ENCODE data around the gene RABGAP1L.

The RABGAP1L gene

GRCh38 chr1:174197088-174197487, 37.8 kb downstream of the RABGAP1L start:
- Histone ChIP-seq H3K36me3 (ENCODE audit: control insufficient read depth, insufficient read depth, low read length) (no peaks in the 10 kb centered on the region), H3K9ac (ENCODE audit: low read length) (no peak overlapping the region), H3K4me3 (ENCODE audit: low read depth, low read length) (no peak overlapping the region), H3K9me3 (ENCODE audit: control insufficient read depth, insufficient read depth, low read depth, low read length) (no peaks in the 10 kb centered on the region), H3K4me1 (ENCODE audit: control insufficient read depth, insufficient read depth, low read length) (no peaks in the 10 kb centered on the region), H3K27me3 (ENCODE audit: control insufficient read depth, insufficient read depth, low read length) (no peaks in the 10 kb centered on the region), H3K27ac (ENCODE audit: low read depth, low read length) (no peak overlapping the region)

DNA sequence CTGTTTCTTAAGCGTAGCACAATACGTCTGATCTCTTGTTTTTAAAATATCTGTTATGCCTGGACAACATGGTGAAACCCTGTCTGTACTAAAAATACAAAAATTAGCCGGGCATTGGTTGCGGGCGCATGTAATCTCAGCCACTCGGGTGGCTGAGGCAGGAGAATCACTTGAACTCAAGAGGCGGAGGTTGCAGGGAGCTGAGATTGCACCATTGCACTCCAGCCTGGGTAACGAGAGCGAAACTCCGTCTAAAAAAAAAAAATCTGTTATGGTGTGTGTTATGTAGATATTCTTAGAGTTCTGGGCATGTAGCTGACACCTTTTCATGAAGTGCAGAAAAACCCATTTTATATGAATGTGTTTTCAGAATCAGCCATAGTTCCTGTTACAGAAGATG, 38.2 kb downstream of the RABGAP1L start:
- no peaks in the 10 kb centered on the region for H3K9me3 ChIP-seq (ENCODE audit: control insufficient read depth, insufficient read depth, low read depth, low read length)
- no peak overlapping the region for H3K9ac ChIP-seq (ENCODE audit: low read length)
- no peak overlapping the region for H3K27ac ChIP-seq (ENCODE audit: low read depth, low read length)
- H3K4me3 ChIP-seq (ENCODE audit: low read depth, low read length): no peak overlapping the region
- no peaks in the 10 kb centered on the region for H3K27me3 ChIP-seq (ENCODE audit: control insufficient read depth, insufficient read depth, low read length)
- no peaks in the 10 kb centered on the region for H3K36me3 ChIP-seq (ENCODE audit: control insufficient read depth, insufficient read depth, low read length)
- no peaks in the 10 kb centered on the region for H3K4me1 ChIP-seq (ENCODE audit: control insufficient read depth, insufficient read depth, low read length)

- H3K27ac ChIP-seq (ENCODE audit: low read depth, low read length): no peak overlapping the region
- no peaks in the 10 kb centered on the region for H3K27me3 ChIP-seq (ENCODE audit: control insufficient read depth, insufficient read depth, low read length)
- H3K36me3 ChIP-seq (ENCODE audit: control insufficient read depth, insufficient read depth, low read length): no peaks in the 10 kb centered on the region
- peaks cover 2% of the 10 kb centered on the region; the same call in 1 of the 2 replicates for H3K9me3 ChIP-seq (ENCODE audit: control insufficient read depth, insufficient read depth, low read depth, low read length)
- no peaks in the 10 kb centered on the region for H3K4me1 ChIP-seq (ENCODE audit: control insufficient read depth, insufficient read depth, low read length)
- H3K4me3 ChIP-seq (ENCODE audit: low read depth, low read length): no peak overlapping the region
- no peak overlapping the region for H3K9ac ChIP-seq (ENCODE audit: low read length)
Observed at GRCh38 chr1:174198202-174198601, 38.9 kb downstream of the RABGAP1L start.

- no peak overlapping the region for H3K9ac ChIP-seq (ENCODE audit: low read length)
- no peak overlapping the region for H3K27ac ChIP-seq (ENCODE audit: low read depth, low read length)
- no peaks in the 10 kb centered on the region for H3K27me3 ChIP-seq (ENCODE audit: control insufficient read depth, insufficient read depth, low read length)
- H3K4me3 ChIP-seq (ENCODE audit: low read depth, low read length): no peak overlapping the region
- H3K4me1 ChIP-seq (ENCODE audit: control insufficient read depth, insufficient read depth, low read length): no peaks in the 10 kb centered on the region
- peaks cover 3% of the 10 kb centered on the region; the same call in 1 of the 2 replicates for H3K9me3 ChIP-seq (ENCODE audit: control insufficient read depth, insufficient read depth, low read depth, low read length)
- H3K36me3 ChIP-seq (ENCODE audit: control insufficient read depth, insufficient read depth, low read length): no peaks in the 10 kb centered on the region
Observed at GRCh38 chr1:174200746-174201145, 41.4 kb downstream of the RABGAP1L start.

GRCh38 chr1:174204697-174205308, 45.5 kb downstream of the RABGAP1L start:
- Histone ChIP-seq H3K36me3 (ENCODE audit: control insufficient read depth, insufficient read depth, low read length) (no peaks in the 10 kb centered on the region), H3K4me3 (ENCODE audit: low read depth, low read length) (no peak overlapping the region), H3K9me3 (ENCODE audit: control insufficient read depth, insufficient read depth, low read depth, low read length) (peaks cover 5% of the 10 kb centered on the region), H3K27ac (ENCODE audit: low read depth, low read length) (no peak overlapping the region), H3K27me3 (ENCODE audit: control insufficient read depth, insufficient read depth, low read length) (no peaks in the 10 kb centered on the region), H3K4me1 (ENCODE audit: control insufficient read depth, insufficient read depth, low read length) (peaks cover 6% of the 10 kb centered on the region; the same call in 1 of the 2 replicates), H3K9ac (ENCODE audit: low read length) (no peak overlapping the region)

DNA sequence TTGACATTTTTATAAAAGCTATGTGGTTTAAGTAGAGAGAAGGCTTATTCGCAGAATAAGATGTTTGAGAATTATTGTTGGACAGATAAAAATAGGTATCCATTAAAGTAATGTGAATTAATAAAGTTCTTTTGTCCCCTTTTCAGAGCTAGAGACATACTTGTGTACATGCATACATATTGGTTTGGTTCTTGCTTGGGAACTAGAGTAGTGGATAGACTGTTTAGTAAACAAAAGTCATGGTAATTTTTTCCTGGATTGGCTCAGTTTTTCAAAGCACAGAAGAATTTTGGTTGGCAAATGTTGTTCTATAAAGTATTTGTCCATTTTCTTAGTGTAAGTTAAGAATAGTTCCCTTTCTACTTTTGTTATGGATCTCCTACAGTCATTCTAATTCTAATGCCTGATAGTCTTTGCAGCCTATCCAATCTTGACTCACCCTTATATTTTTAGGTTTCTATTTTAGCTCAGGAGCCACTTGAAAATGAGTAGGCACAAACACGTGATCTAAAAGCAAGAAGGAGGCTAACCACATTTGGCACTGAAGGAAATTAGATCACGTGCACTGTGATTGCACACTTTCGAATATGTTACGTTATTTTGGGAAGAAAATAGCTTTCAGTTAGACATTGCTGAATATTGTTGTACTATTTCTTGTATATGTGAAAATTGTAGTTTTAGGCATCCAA, 47.0 kb downstream of the RABGAP1L start:
- no peaks in the 10 kb centered on the region for H3K27me3 ChIP-seq (ENCODE audit: control insufficient read depth, insufficient read depth, low read length)
- H3K9me3 ChIP-seq (ENCODE audit: control insufficient read depth, insufficient read depth, low read depth, low read length): peaks cover 10% of the 10 kb centered on the region
- peaks cover 6% of the 10 kb centered on the region; the same call in 1 of the 2 replicates for H3K4me1 ChIP-seq (ENCODE audit: control insufficient read depth, insufficient read depth, low read length)
- H3K36me3 ChIP-seq (ENCODE audit: control insufficient read depth, insufficient read depth, low read length): no peaks in the 10 kb centered on the region
- H3K4me3 ChIP-seq (ENCODE audit: low read depth, low read length): no peak overlapping the region
- no peak overlapping the region for H3K27ac ChIP-seq (ENCODE audit: low read depth, low read length)
- H3K9ac ChIP-seq (ENCODE audit: low read length): no peak overlapping the region

GRCh38 chr1:174209347-174210187, 50.2 kb downstream of the RABGAP1L start:
- H3K4me1 ChIP-seq (ENCODE audit: control insufficient read depth, insufficient read depth, low read length): peaks cover 6% of the 10 kb centered on the region; the same call in 1 of the 2 replicates
- H3K9ac ChIP-seq (ENCODE audit: low read length): no peak overlapping the region
- H3K36me3 ChIP-seq (ENCODE audit: control insufficient read depth, insufficient read depth, low read length): no peaks in the 10 kb centered on the region
- peaks cover 6% of the 10 kb centered on the region for H3K9me3 ChIP-seq (ENCODE audit: control insufficient read depth, insufficient read depth, low read depth, low read length)
- H3K27me3 ChIP-seq (ENCODE audit: control insufficient read depth, insufficient read depth, low read length): no peaks in the 10 kb centered on the region
- no peak overlapping the region for H3K4me3 ChIP-seq (ENCODE audit: low read depth, low read length)
- no peak overlapping the region for H3K27ac ChIP-seq (ENCODE audit: low read depth, low read length)

DNA sequence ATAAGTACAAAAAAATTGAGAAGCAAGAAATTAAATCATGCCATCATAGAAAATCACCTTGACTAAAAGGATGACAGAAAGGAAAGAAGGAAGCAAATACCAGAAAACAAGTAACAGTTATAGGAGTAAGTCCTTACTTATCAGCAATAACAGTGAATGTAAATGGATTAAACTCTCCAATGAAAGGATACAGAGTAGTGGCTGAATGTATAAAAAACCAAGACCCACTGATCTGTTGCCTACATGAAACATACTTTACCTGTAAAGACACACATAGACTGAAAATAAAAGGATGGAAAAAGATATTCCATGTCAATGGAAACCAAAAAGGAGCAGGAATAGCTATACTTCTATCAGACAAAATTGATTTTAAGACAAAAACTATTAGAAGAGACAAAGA, 52.2 kb downstream of the RABGAP1L start:
- Histone ChIP-seq H3K4me3 (ENCODE audit: low read depth, low read length) (no peak overlapping the region), H3K27ac (ENCODE audit: low read depth, low read length) (no peak overlapping the region), H3K4me1 (ENCODE audit: control insufficient read depth, insufficient read depth, low read length) (peaks cover under 1% of the 10 kb centered on the region; the same call in 1 of the 2 replicates), H3K9ac (ENCODE audit: low read length) (no peak overlapping the region), H3K36me3 (ENCODE audit: control insufficient read depth, insufficient read depth, low read length) (no peaks in the 10 kb centered on the region), H3K9me3 (ENCODE audit: control insufficient read depth, insufficient read depth, low read depth, low read length) (peaks cover 6% of the 10 kb centered on the region), H3K27me3 (ENCODE audit: control insufficient read depth, insufficient read depth, low read length) (no peaks in the 10 kb centered on the region)

DNA sequence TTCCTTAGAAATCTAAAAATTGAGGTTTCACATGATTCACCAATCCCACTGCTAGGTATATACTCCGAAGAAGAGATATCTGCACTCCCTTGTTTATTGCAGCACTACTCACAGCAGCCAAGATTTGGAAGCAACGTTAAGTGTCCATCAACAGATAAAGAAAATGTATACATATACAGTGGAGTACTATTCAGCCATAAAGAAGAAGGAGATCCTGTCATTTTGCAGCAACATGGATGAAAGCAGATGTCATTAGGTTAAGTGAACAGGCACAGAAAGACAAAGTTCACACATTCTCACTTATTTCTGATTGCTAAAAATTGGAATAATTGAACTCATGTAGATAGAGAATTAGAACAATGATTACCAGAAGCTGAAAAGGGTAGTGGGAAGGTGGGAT, 56.4 kb downstream of the RABGAP1L start:
- Histone ChIP-seq H3K9me3 (ENCODE audit: control insufficient read depth, insufficient read depth, low read depth, low read length) (peaks cover under 1% of the 10 kb centered on the region; the same call in 1 of the 2 replicates), H3K27ac (ENCODE audit: low read depth, low read length) (no peak overlapping the region), H3K9ac (ENCODE audit: low read length) (no peak overlapping the region), H3K4me3 (ENCODE audit: low read depth, low read length) (no peak overlapping the region), H3K36me3 (ENCODE audit: control insufficient read depth, insufficient read depth, low read length) (no peaks in the 10 kb centered on the region), H3K27me3 (ENCODE audit: control insufficient read depth, insufficient read depth, low read length) (no peaks in the 10 kb centered on the region), H3K4me1 (ENCODE audit: control insufficient read depth, insufficient read depth, low read length) (peaks cover 7% of the 10 kb centered on the region)

- no peak overlapping the region for H3K4me3 ChIP-seq (ENCODE audit: low read depth, low read length)
- no peaks in the 10 kb centered on the region for H3K27me3 ChIP-seq (ENCODE audit: control insufficient read depth, insufficient read depth, low read length)
- no peak overlapping the region for H3K9ac ChIP-seq (ENCODE audit: low read length)
- H3K9me3 ChIP-seq (ENCODE audit: control insufficient read depth, insufficient read depth, low read depth, low read length): peaks cover 6% of the 10 kb centered on the region; the same call in 1 of the 2 replicates
- H3K4me1 ChIP-seq (ENCODE audit: control insufficient read depth, insufficient read depth, low read length): peaks cover 7% of the 10 kb centered on the region
- no peak overlapping the region for H3K27ac ChIP-seq (ENCODE audit: low read depth, low read length)
- peaks cover 3% of the 10 kb centered on the region; the same call in 1 of the 2 replicates for H3K36me3 ChIP-seq (ENCODE audit: control insufficient read depth, insufficient read depth, low read length)
Observed at GRCh38 chr1:174217248-174217647, 57.9 kb downstream of the RABGAP1L start.
